Measurements from ENCODE around the gene RNU4-1.

DNA sequence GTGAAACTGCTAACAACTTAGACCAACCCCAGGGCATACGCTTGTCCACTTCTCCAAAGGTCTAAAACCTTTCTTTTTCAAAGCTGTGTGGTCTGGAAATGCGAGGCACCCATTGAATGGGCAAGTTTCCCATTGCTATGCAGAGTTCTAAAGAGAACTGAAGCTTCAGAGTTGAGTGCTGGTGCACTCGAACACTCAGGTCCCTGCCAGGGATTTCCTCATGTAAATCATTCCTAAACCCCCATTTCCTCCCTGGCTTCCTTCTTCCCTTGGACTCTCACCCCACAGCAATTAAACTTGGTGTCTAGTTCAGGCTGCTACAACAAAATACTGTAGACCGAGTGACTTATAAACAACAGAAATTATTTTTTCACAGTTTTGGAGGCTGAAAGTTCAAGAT lies 25.3 kb downstream of the RNU4-1 start:
- TF ChIP-seq GABPA (IDR thresholded peaks at IDR 0.05 in 1 of 2, conservative IDR thresholded peaks at IDR 0.05 in 1 of 2) (no peak), EGR1 (IDR thresholded peaks at IDR 0.05; ENCODE audit: low read depth in 2 of 2) (no peak), TAF1 (conservative IDR thresholded peaks at IDR 0.05) (no peak), FOXA1 (IDR thresholded peaks at IDR 0.05) (no peak), SP1 (IDR thresholded peaks at IDR 0.05) (no peak), YY1 (IDR thresholded peaks at IDR 0.05) (no peak), HNF4G (IDR thresholded peaks at IDR 0.05) (no peak)
- TF ChIP-seq, protein P1, sequence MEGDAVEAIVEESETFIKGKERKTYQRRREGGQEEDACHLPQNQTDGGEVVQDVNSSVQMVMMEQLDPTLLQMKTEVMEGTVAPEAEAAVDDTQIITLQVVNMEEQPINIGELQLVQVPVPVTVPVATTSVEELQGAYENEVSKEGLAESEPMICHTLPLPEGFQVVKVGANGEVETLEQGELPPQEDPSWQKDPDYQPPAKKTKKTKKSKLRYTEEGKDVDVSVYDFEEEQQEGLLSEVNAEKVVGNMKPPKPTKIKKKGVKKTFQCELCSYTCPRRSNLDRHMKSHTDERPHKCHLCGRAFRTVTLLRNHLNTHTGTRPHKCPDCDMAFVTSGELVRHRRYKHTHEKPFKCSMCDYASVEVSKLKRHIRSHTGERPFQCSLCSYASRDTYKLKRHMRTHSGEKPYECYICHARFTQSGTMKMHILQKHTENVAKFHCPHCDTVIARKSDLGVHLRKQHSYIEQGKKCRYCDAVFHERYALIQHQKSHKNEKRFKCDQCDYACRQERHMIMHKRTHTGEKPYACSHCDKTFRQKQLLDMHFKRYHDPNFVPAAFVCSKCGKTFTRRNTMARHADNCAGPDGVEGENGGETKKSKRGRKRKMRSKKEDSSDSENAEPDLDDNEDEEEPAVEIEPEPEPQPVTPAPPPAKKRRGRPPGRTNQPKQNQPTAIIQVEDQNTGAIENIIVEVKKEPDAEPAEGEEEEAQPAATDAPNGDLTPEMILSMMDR (IDR thresholded peaks at IDR 0.05; ENCODE audit: low read depth, low read length, missing input control) = no peak
- TF ChIP-seq, protein P2, sequence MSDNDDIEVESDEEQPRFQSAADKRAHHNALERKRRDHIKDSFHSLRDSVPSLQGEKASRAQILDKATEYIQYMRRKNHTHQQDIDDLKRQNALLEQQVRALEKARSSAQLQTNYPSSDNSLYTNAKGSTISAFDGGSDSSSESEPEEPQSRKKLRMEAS (IDR thresholded peaks at IDR 0.05) = no peak
- TF ChIP-seq, protein P3, sequence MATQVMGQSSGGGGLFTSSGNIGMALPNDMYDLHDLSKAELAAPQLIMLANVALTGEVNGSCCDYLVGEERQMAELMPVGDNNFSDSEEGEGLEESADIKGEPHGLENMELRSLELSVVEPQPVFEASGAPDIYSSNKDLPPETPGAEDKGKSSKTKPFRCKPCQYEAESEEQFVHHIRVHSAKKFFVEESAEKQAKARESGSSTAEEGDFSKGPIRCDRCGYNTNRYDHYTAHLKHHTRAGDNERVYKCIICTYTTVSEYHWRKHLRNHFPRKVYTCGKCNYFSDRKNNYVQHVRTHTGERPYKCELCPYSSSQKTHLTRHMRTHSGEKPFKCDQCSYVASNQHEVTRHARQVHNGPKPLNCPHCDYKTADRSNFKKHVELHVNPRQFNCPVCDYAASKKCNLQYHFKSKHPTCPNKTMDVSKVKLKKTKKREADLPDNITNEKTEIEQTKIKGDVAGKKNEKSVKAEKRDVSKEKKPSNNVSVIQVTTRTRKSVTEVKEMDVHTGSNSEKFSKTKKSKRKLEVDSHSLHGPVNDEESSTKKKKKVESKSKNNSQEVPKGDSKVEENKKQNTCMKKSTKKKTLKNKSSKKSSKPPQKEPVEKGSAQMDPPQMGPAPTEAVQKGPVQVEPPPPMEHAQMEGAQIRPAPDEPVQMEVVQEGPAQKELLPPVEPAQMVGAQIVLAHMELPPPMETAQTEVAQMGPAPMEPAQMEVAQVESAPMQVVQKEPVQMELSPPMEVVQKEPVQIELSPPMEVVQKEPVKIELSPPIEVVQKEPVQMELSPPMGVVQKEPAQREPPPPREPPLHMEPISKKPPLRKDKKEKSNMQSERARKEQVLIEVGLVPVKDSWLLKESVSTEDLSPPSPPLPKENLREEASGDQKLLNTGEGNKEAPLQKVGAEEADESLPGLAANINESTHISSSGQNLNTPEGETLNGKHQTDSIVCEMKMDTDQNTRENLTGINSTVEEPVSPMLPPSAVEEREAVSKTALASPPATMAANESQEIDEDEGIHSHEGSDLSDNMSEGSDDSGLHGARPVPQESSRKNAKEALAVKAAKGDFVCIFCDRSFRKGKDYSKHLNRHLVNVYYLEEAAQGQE (IDR thresholded peaks at IDR 0.05) = no peak
